HepG2 (cell line): Measurements from ENCODE around the gene GTF2A2. TPM values are rescaled to one million over a fixed set of nuclear protein-coding genes. Genes with fewer than 3 reads are reported as not detected.

ENCODE experiments used
- ATF7 ChIP-seq, 2 experiments: fragments of 450-650 bp in 1 of 2; sonication (generic) in 1 of 2; formaldehyde crosslinking in 1 of 2; IDR thresholded peaks; 2 replicates each; pipeline versions ENCODE4 v1.4.0 to v1.6.1; 2016 to 2020; ENCODE audit warnings: antibody characterized with exemption in 1 of 2, mild to moderate bottlenecking in 1 of 2, missing genetic modification reagents in 1 of 2
- CBFB ChIP-seq: sonication (generic); formaldehyde crosslinking; IDR thresholded peaks from 2 replicates; pipeline ENCODE4 v1.4.0; 2020; ENCODE audit warnings: missing genetic modification reagents
- HNF1B ChIP-seq: sonication (generic); formaldehyde crosslinking; IDR thresholded peaks from 2 replicates; pipeline ENCODE4 v1.5.1; 2020; ENCODE audit warnings: mild to moderate bottlenecking, moderate library complexity, missing genetic modification reagents
- SIX4 ChIP-seq: sonication (generic); formaldehyde crosslinking; IDR thresholded peaks from 2 replicates; pipeline ENCODE4 v1.4.0; 2020; ENCODE audit warnings: missing genetic modification reagents
- SMYD3 ChIP-seq: sonication (generic); formaldehyde crosslinking; IDR thresholded peaks from 2 replicates; pipeline ENCODE4 v1.8.1; 2023; ENCODE audit warnings: mild to moderate bottlenecking, missing genetic modification reagents
- TBX3 ChIP-seq: fragments of 450-650 bp; IDR thresholded peaks from 2 replicates; pipeline ENCODE4 v1.6.1; 2017; ENCODE audit warnings: antibody characterized with exemption, mild to moderate bottlenecking, inconsistent platforms, borderline replicate concordance
- ZBTB14 ChIP-seq: sonication (generic); formaldehyde crosslinking; IDR thresholded peaks from 2 replicates; pipeline ENCODE4 v1.4.0; 2020; ENCODE audit warnings: missing genetic modification reagents
- ZBTB7A ChIP-seq: sonication (generic); formaldehyde crosslinking; IDR thresholded peaks from 2 replicates; pipeline ENCODE4 v1.8.0; 2022; ENCODE audit warnings: mild to moderate bottlenecking, missing genetic modification reagents
- ZNF275 ChIP-seq: sonication (generic); formaldehyde crosslinking; IDR thresholded peaks from 2 replicates; pipeline ENCODE4 v1.8.0; 2022; ENCODE audit warnings: missing genetic modification reagents, mild to moderate bottlenecking, inconsistent platforms, borderline replicate concordance
- ZNF839 ChIP-seq: sonication (generic); formaldehyde crosslinking; IDR thresholded peaks from 2 replicates; pipeline ENCODE4 v1.4.0; 2020; ENCODE audit warnings: missing genetic modification reagents, mild to moderate bottlenecking, borderline replicate concordance
- ZSCAN5A ChIP-seq: sonication (generic); formaldehyde crosslinking; IDR thresholded peaks from 2 replicates; pipeline ENCODE4 v1.8.0; 2022; ENCODE audit warnings: mild to moderate bottlenecking, missing genetic modification reagents, borderline replicate concordance
- polyA plus RNA-seq, 8 experiments: library from polyadenylated mRNA; depleted of rRNA in 3 of 8; stranded (reverse) in 7 of 8; unstranded in 1 of 8; fragments of >200 nt; fragmentation: Illumina TruSeq in 4 of 8; extraction: Trizol in 4 of 8; gene quantifications; 2 replicates each; pipeline versions ENCODE4 v1.2.1 to v1.2.3, GENCODE V29; 2011 to 2016; ENCODE audit warnings: low read depth in 4 of 8, missing spikeins in 1 of 8, mixed read lengths in 1 of 8; ENCODE audit not compliant: insufficient read depth in 1 of 8
- total RNA-seq, 5 experiments: library from RNA; depleted of rRNA; stranded (reverse); fragments of >200 nt; fragmentation: Illumina TruSeq; extraction: Trizol; gene quantifications; 2 replicates each; pipeline ENCODE4 v1.2.3, GENCODE V29; 2016; ENCODE audit warnings: low read depth in 1 of 5
- TF ChIP-seq, protein P1 (sequence below): sonication (generic); formaldehyde crosslinking; IDR thresholded peaks from 2 replicates; pipeline ENCODE4 v1.8.1; 2022; ENCODE audit warnings: low read depth, mild to moderate bottlenecking, missing genetic modification reagents
- TF ChIP-seq, protein P2 (sequence below): sonication (generic); formaldehyde crosslinking; conservative IDR thresholded peaks from 2 replicates; pipeline ENCODE4 v1.8.1; 2023; ENCODE audit warnings: missing genetic modification reagents
- TF ChIP-seq, protein P3 (sequence below): sonication (generic); formaldehyde crosslinking; IDR thresholded peaks from 2 replicates; pipeline ENCODE4 v1.8.1; 2022; ENCODE audit warnings: mild to moderate bottlenecking, missing genetic modification reagents
- TF ChIP-seq, protein P4 (sequence below): sonication (generic); formaldehyde crosslinking; IDR thresholded peaks from 2 replicates; pipeline ENCODE4 v1.4.0; 2020; ENCODE audit warnings: missing genetic modification reagents

Gene GTF2A2
- total and polyA plus RNA-seq, 2 of the 13 experiments (the other 11 are each of a cell fraction or from before 2014, with no cell fraction given) = 24.4 to 106 TPM

DNA sequence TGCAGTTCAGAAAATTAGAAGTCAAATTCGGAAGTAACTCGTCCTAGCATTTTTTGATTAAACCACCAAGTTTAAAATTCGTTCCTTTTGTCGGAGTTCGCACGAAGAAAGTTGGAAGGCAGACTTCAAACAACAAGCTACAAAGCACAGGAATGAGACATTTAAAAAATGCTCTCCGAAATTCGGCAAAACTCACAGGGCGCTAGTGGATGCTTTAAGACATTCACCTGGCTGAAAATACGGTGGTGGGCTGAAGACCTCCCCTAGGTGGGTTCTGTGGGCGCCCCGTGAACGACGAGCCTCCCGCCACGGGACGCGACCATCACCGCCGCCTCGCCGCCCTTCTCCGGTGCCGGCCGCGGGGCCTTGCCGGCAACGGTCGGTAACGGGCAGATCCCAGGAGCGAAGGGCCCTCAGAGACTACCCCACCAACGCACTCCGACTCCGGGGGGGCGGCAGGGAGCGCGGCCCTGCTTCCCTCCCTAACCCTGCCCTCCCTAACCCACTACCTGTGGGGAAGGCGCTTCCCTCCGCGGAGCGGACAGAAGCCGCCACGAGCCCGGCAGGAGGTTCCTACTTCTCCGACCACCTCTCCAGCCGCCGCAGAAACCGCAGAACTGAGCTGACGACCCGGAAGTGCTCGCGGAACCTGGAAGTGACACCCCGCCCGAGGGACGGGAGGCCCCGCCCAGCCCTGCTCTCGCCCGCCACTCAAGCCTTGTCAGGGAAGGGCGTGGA is at the start of gene GTF2A2 (continued):
- TF ChIP-seq, protein P1, sequence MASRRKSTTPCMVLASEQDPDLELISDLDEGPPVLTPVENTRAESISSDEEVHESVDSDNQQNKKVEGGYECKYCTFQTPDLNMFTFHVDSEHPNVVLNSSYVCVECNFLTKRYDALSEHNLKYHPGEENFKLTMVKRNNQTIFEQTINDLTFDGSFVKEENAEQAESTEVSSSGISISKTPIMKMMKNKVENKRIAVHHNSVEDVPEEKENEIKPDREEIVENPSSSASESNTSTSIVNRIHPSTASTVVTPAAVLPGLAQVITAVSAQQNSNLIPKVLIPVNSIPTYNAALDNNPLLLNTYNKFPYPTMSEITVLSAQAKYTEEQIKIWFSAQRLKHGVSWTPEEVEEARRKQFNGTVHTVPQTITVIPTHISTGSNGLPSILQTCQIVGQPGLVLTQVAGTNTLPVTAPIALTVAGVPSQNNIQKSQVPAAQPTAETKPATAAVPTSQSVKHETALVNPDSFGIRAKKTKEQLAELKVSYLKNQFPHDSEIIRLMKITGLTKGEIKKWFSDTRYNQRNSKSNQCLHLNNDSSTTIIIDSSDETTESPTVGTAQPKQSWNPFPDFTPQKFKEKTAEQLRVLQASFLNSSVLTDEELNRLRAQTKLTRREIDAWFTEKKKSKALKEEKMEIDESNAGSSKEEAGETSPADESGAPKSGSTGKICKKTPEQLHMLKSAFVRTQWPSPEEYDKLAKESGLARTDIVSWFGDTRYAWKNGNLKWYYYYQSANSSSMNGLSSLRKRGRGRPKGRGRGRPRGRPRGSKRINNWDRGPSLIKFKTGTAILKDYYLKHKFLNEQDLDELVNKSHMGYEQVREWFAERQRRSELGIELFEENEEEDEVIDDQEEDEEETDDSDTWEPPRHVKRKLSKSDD (CRISPR knock-in tag) = no peak
- TF ChIP-seq SMYD3 (CRISPR knock-in tag) (no peak), TBX3 (peak; percentile 47; the same call in 1 of the 2 replicates), ZBTB7A (CRISPR knock-in tag) (0 out of 2 replicates have a peak, but pooled peaks have one; percentile 40), ZBTB14 (no peak), SIX4 (CRISPR knock-in tag) (no peak), CBFB (CRISPR knock-in tag) (peak; percentile 93), ZNF839 (CRISPR knock-in tag) (no peak; the same call in 1 of the 2 replicates), ZNF275 (CRISPR knock-in tag) (no peak), HNF1B (CRISPR knock-in tag) (peak; percentile 78), ATF7 (IDR thresholded peaks at IDR 0.05) (no peak), ATF7 (CRISPR knock-in tag; IDR thresholded peaks at IDR 0.05) (0 out of 2 replicates have a peak, but pooled peaks have one; percentile 28), ZSCAN5A (CRISPR knock-in tag) (no peak)
- TF ChIP-seq, protein P2, sequence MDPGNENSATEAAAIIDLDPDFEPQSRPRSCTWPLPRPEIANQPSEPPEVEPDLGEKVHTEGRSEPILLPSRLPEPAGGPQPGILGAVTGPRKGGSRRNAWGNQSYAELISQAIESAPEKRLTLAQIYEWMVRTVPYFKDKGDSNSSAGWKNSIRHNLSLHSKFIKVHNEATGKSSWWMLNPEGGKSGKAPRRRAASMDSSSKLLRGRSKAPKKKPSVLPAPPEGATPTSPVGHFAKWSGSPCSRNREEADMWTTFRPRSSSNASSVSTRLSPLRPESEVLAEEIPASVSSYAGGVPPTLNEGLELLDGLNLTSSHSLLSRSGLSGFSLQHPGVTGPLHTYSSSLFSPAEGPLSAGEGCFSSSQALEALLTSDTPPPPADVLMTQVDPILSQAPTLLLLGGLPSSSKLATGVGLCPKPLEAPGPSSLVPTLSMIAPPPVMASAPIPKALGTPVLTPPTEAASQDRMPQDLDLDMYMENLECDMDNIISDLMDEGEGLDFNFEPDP (CRISPR knock-in tag) = no peak
- TF ChIP-seq, protein P3, sequence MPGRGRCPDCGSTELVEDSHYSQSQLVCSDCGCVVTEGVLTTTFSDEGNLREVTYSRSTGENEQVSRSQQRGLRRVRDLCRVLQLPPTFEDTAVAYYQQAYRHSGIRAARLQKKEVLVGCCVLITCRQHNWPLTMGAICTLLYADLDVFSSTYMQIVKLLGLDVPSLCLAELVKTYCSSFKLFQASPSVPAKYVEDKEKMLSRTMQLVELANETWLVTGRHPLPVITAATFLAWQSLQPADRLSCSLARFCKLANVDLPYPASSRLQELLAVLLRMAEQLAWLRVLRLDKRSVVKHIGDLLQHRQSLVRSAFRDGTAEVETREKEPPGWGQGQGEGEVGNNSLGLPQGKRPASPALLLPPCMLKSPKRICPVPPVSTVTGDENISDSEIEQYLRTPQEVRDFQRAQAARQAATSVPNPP = no peak
- TF ChIP-seq, protein P4, sequence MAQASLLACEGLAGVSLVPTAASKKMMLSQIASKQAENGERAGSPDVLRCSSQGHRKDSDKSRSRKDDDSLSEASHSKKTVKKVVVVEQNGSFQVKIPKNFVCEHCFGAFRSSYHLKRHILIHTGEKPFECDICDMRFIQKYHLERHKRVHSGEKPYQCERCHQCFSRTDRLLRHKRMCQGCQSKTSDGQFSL (CRISPR knock-in tag) = no peak
